Trophoblast cell (in vitro differentiated cells and primary cell): ENCODE measurements around the gene SMOC2.

Source experiments
- DNase-seq, 2 donors: peaks; one replicate each; pipeline ENCODE4 v3.0.0-alpha.2; 2016
- H2AFZ ChIP-seq: 2 replicates; pipeline ENCODE4 v1.6.1; 2013; ENCODE audit warnings: low read length, moderate library complexity, mild to moderate bottlenecking; ENCODE audit not compliant: insufficient read depth, poor library complexity
- H2AK5ac ChIP-seq: 2 replicates; pipeline ENCODE4 v1.6.1; 2013; ENCODE audit warnings: mild to moderate bottlenecking, low read length
- H2BK120ac ChIP-seq: 2 replicates; pipeline ENCODE4 v1.6.1; 2013; ENCODE audit warnings: low read length, mild to moderate bottlenecking, moderate library complexity; ENCODE audit not compliant: insufficient read depth, poor library complexity
- H2BK12ac ChIP-seq: 2 replicates; pipeline ENCODE4 v1.6.1; 2013; ENCODE audit warnings: mild to moderate bottlenecking, low read length, moderate library complexity
- H2BK5ac ChIP-seq: 2 replicates; pipeline ENCODE4 v1.6.1; 2013; ENCODE audit warnings: low read length, low read depth, moderate library complexity, mild to moderate bottlenecking; ENCODE audit not compliant: poor library complexity
- H3K14ac ChIP-seq: 2 replicates; pipeline ENCODE4 v1.6.1; 2013; ENCODE audit warnings: mild to moderate bottlenecking, low read length
- H3K18ac ChIP-seq: 2 replicates; pipeline ENCODE4 v1.6.1; 2013; ENCODE audit warnings: mild to moderate bottlenecking, low read length
- H3K23ac ChIP-seq: 2 replicates; pipeline ENCODE4 v1.6.1; 2013; ENCODE audit warnings: low read length
- H3K27ac ChIP-seq: 2 replicates; pipeline ENCODE4 v1.5.1; 2013; ENCODE audit warnings: low read depth, mild to moderate bottlenecking, inconsistent platforms, low read length, moderate library complexity
- H3K27me3 ChIP-seq: 2 replicates; pipeline ENCODE4 v1.6.1; 2013; ENCODE audit warnings: inconsistent platforms, mild to moderate bottlenecking, low read length, moderate library complexity; ENCODE audit not compliant: insufficient read depth
- H3K36me3 ChIP-seq, 2 experiments: 1 replicate in 1 of 2; 2 replicates in 1 of 2; pipeline ENCODE4 v1.6.1; 2013; ENCODE audit warnings: low read length in 2 of 2, mild to moderate bottlenecking in 2 of 2, moderate library complexity in 1 of 2; ENCODE audit not compliant: insufficient read depth in 2 of 2, control insufficient read depth in 1 of 2
- H3K4ac ChIP-seq: 2 replicates; pipeline ENCODE4 v1.6.1; 2013; ENCODE audit warnings: low read depth, mild to moderate bottlenecking, low read length, moderate library complexity
- H3K4me1 ChIP-seq, 2 experiments: 1 replicate in 1 of 2; 2 replicates in 1 of 2; pipeline ENCODE4 v1.6.1; 2013; ENCODE audit warnings: low read length in 2 of 2, mild to moderate bottlenecking in 2 of 2, moderate library complexity in 1 of 2; ENCODE audit not compliant: insufficient read depth in 2 of 2, control insufficient read depth in 1 of 2
- H3K4me2 ChIP-seq: 2 replicates; pipeline ENCODE4 v1.6.1; 2013; ENCODE audit warnings: inconsistent platforms, mild to moderate bottlenecking, low read length, moderate library complexity
- H3K4me3 ChIP-seq: 2 replicates; pipeline ENCODE4 v1.5.1; 2013; ENCODE audit warnings: mild to moderate bottlenecking, low read depth, low read length, inconsistent platforms
- H3K79me1 ChIP-seq: one replicate; pipeline ENCODE4 v1.6.1; 2013; ENCODE audit warnings: low read length
- H3K79me2 ChIP-seq: 2 replicates; pipeline ENCODE4 v1.6.1; 2013; ENCODE audit warnings: low read length, mild to moderate bottlenecking; ENCODE audit not compliant: control insufficient read depth, insufficient read depth, poor library complexity
- H3K9ac ChIP-seq: 2 replicates; pipeline ENCODE4 v1.6.1; 2013; ENCODE audit warnings: mild to moderate bottlenecking, low read length
- H3K9me3 ChIP-seq: 2 replicates; pipeline ENCODE4 v1.6.1; 2013; ENCODE audit warnings: low read depth, mild to moderate bottlenecking, control low read depth, inconsistent platforms, low read length; ENCODE audit not compliant: insufficient read depth
- H4K12ac ChIP-seq: 2 replicates; pipeline ENCODE4 v1.6.1; 2013; ENCODE audit warnings: low read depth, mild to moderate bottlenecking, low read length, moderate library complexity
- H4K8ac ChIP-seq: 2 replicates; pipeline ENCODE4 v1.6.1; 2013; ENCODE audit warnings: low read depth, mild to moderate bottlenecking, low read length, moderate library complexity
- H4K91ac ChIP-seq: one replicate; pipeline ENCODE4 v1.6.1; 2013; ENCODE audit warnings: low read depth, mild to moderate bottlenecking, low read length, moderate library complexity
- WGBS: extraction: QIAGEN DNeasy Blood & Tissue Kit; methylation state at CpG from one replicate; pipeline ENCODE4 v1.1.7; 2013; ENCODE audit warnings: missing lambda C conversion rate; ENCODE audit not compliant: insufficient read length, insufficient coverage; ENCODE audit errors: extremely low coverage; 5-methylcytosine and 5-hydroxymethylcytosine counted together

The SMOC2 gene

GRCh38 chr6:168497381-168497780 lies 56.4 kb downstream of the SMOC2 start:
- H3K23ac ChIP-seq = no peak overlapping the region
- H2AK5ac ChIP-seq = no peak overlapping the region
- no peak overlapping the region for H4K8ac ChIP-seq
- H3K9me3 ChIP-seq = no peaks in the 10 kb centered on the region
- no peak overlapping the region for H3K14ac ChIP-seq
- no peak overlapping the region for H2AFZ ChIP-seq
- no peak for DNase-seq
- H3K9ac ChIP-seq = no peak overlapping the region
- H3K4me3 ChIP-seq = no peak overlapping the region
- no CpG with 5 or more reads among the region's 15 CpGs for WGBS
- no peak overlapping the region for H3K4ac ChIP-seq
- H4K12ac ChIP-seq = no peak overlapping the region
- no peak overlapping the region for H2BK5ac ChIP-seq
- H3K18ac ChIP-seq = no peak overlapping the region
- peaks cover 13 to 17% of the 10 kb centered on the region in 2 experiments for H3K4me1 ChIP-seq
- no peak overlapping the region for H2BK120ac ChIP-seq
- H3K79me2 ChIP-seq = no peaks in the 10 kb centered on the region
- H3K79me1 ChIP-seq = no peaks in the 10 kb centered on the region
- H4K91ac ChIP-seq = no peak overlapping the region
- H3K36me3 ChIP-seq = no peaks in the 10 kb centered on the region
- no peaks in the 10 kb centered on the region for H3K27me3 ChIP-seq
- no peak overlapping the region for H3K4me2 ChIP-seq
- no peak overlapping the region for H3K27ac ChIP-seq
- no peak overlapping the region for H2BK12ac ChIP-seq

DNA sequence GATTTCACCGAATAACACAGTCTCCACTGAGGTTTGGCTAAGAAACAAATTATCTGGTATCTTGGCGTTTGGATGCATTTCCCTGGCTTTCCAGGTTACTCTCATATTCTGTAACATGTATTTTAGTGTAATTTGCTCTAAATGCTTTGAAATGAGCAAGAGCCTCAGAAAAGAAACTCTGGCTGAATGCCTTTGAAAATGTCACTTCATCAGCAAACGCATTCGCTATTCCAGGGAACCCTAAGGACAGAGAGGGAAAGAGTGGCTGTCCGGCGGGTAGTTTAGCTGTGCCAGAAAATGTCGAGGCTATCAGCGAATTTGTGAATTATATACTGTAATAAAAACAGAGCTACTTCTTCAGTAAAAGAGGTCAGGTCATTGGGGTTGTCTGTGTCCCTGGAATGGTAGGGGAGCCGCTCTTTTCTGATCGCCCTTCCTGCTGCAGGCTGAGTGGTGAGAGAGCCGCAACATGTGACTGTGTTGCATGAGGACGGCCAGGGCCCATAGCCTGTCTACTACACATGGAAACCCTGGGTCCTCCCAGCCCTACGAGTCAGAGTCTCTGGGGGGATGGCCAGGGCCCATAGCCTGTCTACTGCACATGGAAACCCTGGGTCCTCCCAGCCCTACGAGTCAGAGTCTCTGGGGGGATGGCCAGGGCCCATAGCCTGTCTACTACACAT lies 57.3 kb downstream of the SMOC2 start:
- H4K12ac ChIP-seq = no peak overlapping the region
- H3K36me3 ChIP-seq = no peaks in the 10 kb centered on the region
- no peak overlapping the region for H3K14ac ChIP-seq
- no peak overlapping the region for H2BK5ac ChIP-seq
- H4K8ac ChIP-seq = no peak overlapping the region
- H2BK12ac ChIP-seq = no peak overlapping the region
- H3K4me2 ChIP-seq = no peak overlapping the region
- H3K23ac ChIP-seq = no peak overlapping the region
- DNase-seq = no peak
- no peaks in the 10 kb centered on the region for H3K79me2 ChIP-seq
- no peak overlapping the region for H2AK5ac ChIP-seq
- no peak overlapping the region for H3K18ac ChIP-seq
- peaks cover 13 to 17% of the 10 kb centered on the region in 2 experiments for H3K4me1 ChIP-seq
- WGBS = no CpG with 5 or more reads among the region's 14 CpGs
- H3K4ac ChIP-seq = no peak overlapping the region
- H3K79me1 ChIP-seq = no peaks in the 10 kb centered on the region
- no peaks in the 10 kb centered on the region for H3K9me3 ChIP-seq
- H2AFZ ChIP-seq = no peak overlapping the region
- no peak overlapping the region for H4K91ac ChIP-seq
- no peak overlapping the region for H3K9ac ChIP-seq
- H3K4me3 ChIP-seq = no peak overlapping the region
- H3K27ac ChIP-seq = no peak overlapping the region
- H3K27me3 ChIP-seq = no peaks in the 10 kb centered on the region
- H2BK120ac ChIP-seq = no peak overlapping the region

DNA sequence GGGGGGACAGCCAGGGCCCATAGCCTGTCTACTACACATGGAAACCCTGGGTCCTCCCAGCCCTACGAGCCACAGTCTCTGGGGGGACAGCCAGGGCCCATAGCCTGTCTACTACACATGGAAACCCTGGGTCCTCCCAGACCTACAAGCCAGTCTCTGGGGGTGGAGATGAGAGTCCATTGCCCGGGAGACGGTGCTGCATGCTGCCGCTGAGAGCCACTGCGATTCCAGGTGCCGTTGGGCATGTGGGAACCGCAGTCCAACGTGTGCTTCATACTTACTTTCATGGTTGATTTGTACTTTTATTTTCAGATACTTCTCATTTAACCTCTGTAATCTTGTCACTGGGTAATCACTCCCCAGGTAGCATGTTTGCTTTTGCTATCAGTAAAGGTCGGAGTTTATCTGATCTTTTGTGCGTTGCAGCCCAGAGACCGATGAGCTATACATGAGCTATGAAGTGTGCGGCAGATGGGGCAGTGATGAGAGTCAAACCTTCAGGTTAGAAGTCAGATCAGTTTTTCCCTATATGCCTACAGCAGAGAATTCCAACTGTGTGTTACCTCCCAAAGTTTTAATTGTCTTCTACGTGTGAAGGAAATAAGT lies 58.2 kb downstream of the SMOC2 start:
- WGBS = no CpG with 5 or more reads among the region's 13 CpGs
- no peaks in the 10 kb centered on the region for H3K9me3 ChIP-seq
- H3K18ac ChIP-seq = no peak overlapping the region
- H3K27me3 ChIP-seq = no peaks in the 10 kb centered on the region
- no peak overlapping the region for H4K12ac ChIP-seq
- H3K9ac ChIP-seq = no peak overlapping the region
- peaks cover 13 to 17% of the 10 kb centered on the region in 2 experiments for H3K4me1 ChIP-seq
- no peak overlapping the region for H3K4me2 ChIP-seq
- no peak overlapping the region for H2BK5ac ChIP-seq
- no peaks in the 10 kb centered on the region for H3K79me2 ChIP-seq
- no peaks in the 10 kb centered on the region for H3K36me3 ChIP-seq
- no peak overlapping the region for H4K91ac ChIP-seq
- no peak overlapping the region for H2AFZ ChIP-seq
- H3K4ac ChIP-seq = no peak overlapping the region
- no peak overlapping the region for H2AK5ac ChIP-seq
- H2BK12ac ChIP-seq = no peak overlapping the region
- no peak overlapping the region for H4K8ac ChIP-seq
- no peak overlapping the region for H3K23ac ChIP-seq
- no peaks in the 10 kb centered on the region for H3K79me1 ChIP-seq
- H3K4me3 ChIP-seq = no peak overlapping the region
- peak; percentile 67 to 76 for DNase-seq
- no peak overlapping the region for H3K14ac ChIP-seq
- H3K27ac ChIP-seq = no peak overlapping the region
- no peak overlapping the region for H2BK120ac ChIP-seq

GRCh38 chr6:168500519-168500918 lies 59.5 kb downstream of the SMOC2 start:
- no peaks in the 10 kb centered on the region for H3K9me3 ChIP-seq
- DNase-seq = no peak
- H3K27me3 ChIP-seq = no peaks in the 10 kb centered on the region
- no peak overlapping the region for H4K8ac ChIP-seq
- H3K18ac ChIP-seq = no peak overlapping the region
- H3K4me1 ChIP-seq = peaks cover 13 to 17% of the 10 kb centered on the region in 2 experiments
- no peak overlapping the region for H3K14ac ChIP-seq
- H3K4me3 ChIP-seq = no peak overlapping the region
- no peaks in the 10 kb centered on the region for H3K79me1 ChIP-seq
- no peak overlapping the region for H2BK120ac ChIP-seq
- H3K4ac ChIP-seq = no peak overlapping the region
- H2BK5ac ChIP-seq = no peak overlapping the region
- no peak overlapping the region for H3K4me2 ChIP-seq
- no peak overlapping the region for H2AK5ac ChIP-seq
- no peak overlapping the region for H2BK12ac ChIP-seq
- H4K12ac ChIP-seq = no peak overlapping the region
- no peak overlapping the region for H4K91ac ChIP-seq
- H3K27ac ChIP-seq = no peak overlapping the region
- H3K79me2 ChIP-seq = no peaks in the 10 kb centered on the region
- H2AFZ ChIP-seq = no peak overlapping the region
- H3K36me3 ChIP-seq = no peaks in the 10 kb centered on the region
- H3K23ac ChIP-seq = no peak overlapping the region
- WGBS = no CpG with 5 or more reads among the region's 14 CpGs
- no peak overlapping the region for H3K9ac ChIP-seq
